GM12878 (cell line): ENCODE data around the gene TRABD2B.

Experiments used
- ESRRA ChIP-seq: IDR thresholded peaks from 2 replicates; pipeline ENCODE4 v1.6.1; 2012; ENCODE audit warnings: mild to moderate bottlenecking, low read length, improper control_type of control experiment
- FOXK2 ChIP-seq: fragments of 450-650 bp; IDR thresholded peaks from 2 replicates; pipeline ENCODE4 v1.6.1; 2017; ENCODE audit warnings: mild to moderate bottlenecking, moderate library complexity

GRCh38 chr1:47731730-47732129 lies 265.5 kb downstream of the TRABD2B start:
- TF ChIP-seq FOXK2 (no peak), ESRRA (no peak)
